NCI-H748 treated with DMSO at 0.1 percent for 48 hours (cell line): Measurements from ENCODE around the gene ARX.

Experiments used
- DNase-seq: peaks from one replicate; lab custom pipeline; 2025; lab: John Stamatoyannopoulos, UW

ARX gene

GRCh38 chrX:25016938-25017598 is 1.3 kb upstream of the ARX start:
- no peak for DNase-seq

- no peak for DNase-seq
Observed at GRCh38 chrX:25016361-25016671, 551 bp upstream of the ARX start.

GRCh38 chrX:25014366-25014838 is 1.4 kb downstream of the ARX start:
- no peak for DNase-seq

GRCh38 chrX:25013632-25014365 is 2.0 kb downstream of the ARX start:
- no peak for DNase-seq

GRCh38 chrX:25012793-25013631 is 2.8 kb downstream of the ARX start:
- no peak for DNase-seq

GRCh38 chrX:25012433-25012735 is 3.4 kb downstream of the ARX start:
- DNase-seq, result no peak

GRCh38 chrX:25011589-25012432 is 4.0 kb downstream of the ARX start:
- no peak for DNase-seq

- peak; percentile 77 for DNase-seq
Observed at GRCh38 chrX:25010784-25011588, 4.8 kb downstream of the ARX start.

- no peak for DNase-seq
Observed at GRCh38 chrX:25009407-25009806, 6.4 kb downstream of the ARX start.

- DNase-seq, result no peak
Observed at GRCh38 chrX:25007059-25008053, 8.4 kb downstream of the ARX start.

- DNase-seq, result no peak
Observed at GRCh38 chrX:25006586-25007058, 9.1 kb downstream of the ARX start.

- DNase-seq, result no peak
Observed at GRCh38 chrX:25005382-25006185, 10.2 kb downstream of the ARX start.

GRCh38 chrX:25005034-25005381 is 10.8 kb downstream of the ARX start:
- DNase-seq, result no peak

GRCh38 chrX:25004485-25005032 is 11.2 kb downstream of the ARX start:
- DNase-seq, result no peak

- DNase-seq, result no peak
Observed at GRCh38 chrX:25004040-25004439, 11.7 kb downstream of the ARX start.

GRCh38 chrX:25003066-25003849 is 12.5 kb downstream of the ARX start:
- DNase-seq, result no peak

GRCh38 chrX:25002661-25003020 is 13.1 kb downstream of the ARX start:
- DNase-seq, result no peak
